Sigmoid colon (tissue), 3 donors: ENCODE data around the gene HBM.

Source experiments
- POLR2A ChIP-seq, 2 donors: fragments of 450-650 bp; IDR thresholded peaks; one replicate each; pipeline ENCODE4 v1.6.1; 2016; ENCODE audit warnings: antibody characterized with exemption in 2 of 2, mild to moderate bottlenecking in 2 of 2, moderate library complexity in 2 of 2
- TF ChIP-seq, protein P1 (sequence below), 4 experiments: fragments of 450-650 bp in 3 of 4; fragments of 200-600 bp in 1 of 4; IDR thresholded peaks; one replicate each; pipeline ENCODE4 v1.5.1; 2016 to 2019; ENCODE audit warnings: antibody characterized with exemption in 4 of 4, mild to moderate bottlenecking in 3 of 4, moderate library complexity in 2 of 4

DNA sequence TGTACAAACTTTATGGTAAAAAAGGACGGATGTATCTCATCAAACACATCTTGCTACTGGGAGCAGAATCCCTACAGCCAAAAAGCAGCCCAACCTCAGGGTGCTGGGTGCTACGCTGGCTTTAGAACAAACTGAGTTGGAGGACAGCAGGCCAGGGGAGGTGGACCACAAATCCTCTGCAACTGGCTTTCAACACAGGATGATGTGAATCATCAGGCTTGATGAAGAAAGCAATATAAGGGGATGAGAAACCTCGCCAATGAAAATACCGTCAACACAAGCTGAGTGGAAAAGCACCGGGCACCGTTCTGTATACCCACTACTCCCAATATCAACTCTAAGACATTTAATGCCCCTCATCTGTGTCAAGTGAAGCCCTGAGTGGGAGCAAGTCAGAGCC, 28.7 kb downstream of the HBM start:
- TF ChIP-seq, protein P1, sequence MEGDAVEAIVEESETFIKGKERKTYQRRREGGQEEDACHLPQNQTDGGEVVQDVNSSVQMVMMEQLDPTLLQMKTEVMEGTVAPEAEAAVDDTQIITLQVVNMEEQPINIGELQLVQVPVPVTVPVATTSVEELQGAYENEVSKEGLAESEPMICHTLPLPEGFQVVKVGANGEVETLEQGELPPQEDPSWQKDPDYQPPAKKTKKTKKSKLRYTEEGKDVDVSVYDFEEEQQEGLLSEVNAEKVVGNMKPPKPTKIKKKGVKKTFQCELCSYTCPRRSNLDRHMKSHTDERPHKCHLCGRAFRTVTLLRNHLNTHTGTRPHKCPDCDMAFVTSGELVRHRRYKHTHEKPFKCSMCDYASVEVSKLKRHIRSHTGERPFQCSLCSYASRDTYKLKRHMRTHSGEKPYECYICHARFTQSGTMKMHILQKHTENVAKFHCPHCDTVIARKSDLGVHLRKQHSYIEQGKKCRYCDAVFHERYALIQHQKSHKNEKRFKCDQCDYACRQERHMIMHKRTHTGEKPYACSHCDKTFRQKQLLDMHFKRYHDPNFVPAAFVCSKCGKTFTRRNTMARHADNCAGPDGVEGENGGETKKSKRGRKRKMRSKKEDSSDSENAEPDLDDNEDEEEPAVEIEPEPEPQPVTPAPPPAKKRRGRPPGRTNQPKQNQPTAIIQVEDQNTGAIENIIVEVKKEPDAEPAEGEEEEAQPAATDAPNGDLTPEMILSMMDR (IDR thresholded peaks at IDR 0.05) = no peak
- TF ChIP-seq POLR2A (IDR thresholded peaks at IDR 0.05) = no peak
